GM12891 (cell line): ENCODE data around the gene CCDC88C.

Experiments used
- POLR2A ChIP-seq: IDR thresholded peaks from 2 replicates; pipeline ENCODE4 v1.6.1; 2011; ENCODE audit warnings: low read depth, low read length, control low read depth
- POLR2AphosphoS5 ChIP-seq: IDR thresholded peaks from 2 replicates; pipeline ENCODE4 v1.6.1; 2011; ENCODE audit warnings: low read depth, low read length, control low read depth

- TF ChIP-seq POLR2A, result no peak; the same call in 1 of the 2 replicates
- no peak for TF ChIP-seq POLR2AphosphoS5
These were observed 175.0 kb downstream of the CCDC88C start for GRCh38 chr14:91242635-91243034.
